Endothelial cell of umbilical vein (primary cell): Measurements from ENCODE around the gene NBL1. TPM values are rescaled to one million over a fixed set of nuclear protein-coding genes. Genes with fewer than 3 reads are reported as not detected.

Experiments used
- BruUV-seq: library from RNA; stranded (reverse); fragments of 400-500 nt; replicated peaks from 2 replicates; lab custom pipeline; 2021; lab: Mats Ljungman, UMichigan
- CTCF ChIA-PET: fragments of 300-600, 350-600 bp; sonication (Branson Sonifier 250); formaldehyde crosslinking; loops from one replicate; lab custom pipeline; 2021; ENCODE audit warnings: antibody characterized with exemption, inconsistent platforms; lab: Charles Lee
- POLR2A ChIA-PET: fragments of 300-600, 350-600 bp; sonication (Branson Sonifier 250); formaldehyde crosslinking; loops from one replicate; lab custom pipeline; 2021; ENCODE audit warnings: antibody characterized with exemption, inconsistent platforms; lab: Charles Lee
- DNase-seq: peaks from one replicate; pipeline ENCODE4 v3.0.0-alpha.2; 2011; ENCODE audit warnings: low read depth, low spot score
- FAIRE-seq: peaks from 2 replicates; lab custom pipeline; 2011; peaks lifted over from hg19 to GRCh38; lab: Jason Lieb, UNC
- H2AFZ ChIP-seq: 2 replicates; pipeline ENCODE4 v1.6.0; 2012; ENCODE audit warnings: low read depth, low read length, control low read depth, inconsistent platforms
- H3K27ac ChIP-seq: 2 replicates; pipeline ENCODE4 v1.5.1; 2011; ENCODE audit warnings: low read depth, mild to moderate bottlenecking, control low read depth, low read length, moderate library complexity; ENCODE audit not compliant: insufficient read depth
- H3K27me3 ChIP-seq, 2 experiments: 2 replicates each; pipeline versions ENCODE4 v1.6.0 to v1.6.1; 2011; ENCODE audit warnings: low read length in 2 of 2, mixed read lengths in 1 of 2; ENCODE audit not compliant: control insufficient read depth in 2 of 2, insufficient read depth in 2 of 2
- H3K36me3 ChIP-seq, 2 experiments: 2 replicates in 1 of 2; 3 replicates in 1 of 2; pipeline ENCODE4 v1.5.1; 2011; ENCODE audit warnings: low read length in 2 of 2, mild to moderate bottlenecking in 1 of 2, moderate library complexity in 1 of 2; ENCODE audit not compliant: control insufficient read depth in 2 of 2, insufficient read depth in 2 of 2; ENCODE audit errors: extremely low read depth in 1 of 2
- H3K4me1 ChIP-seq: 3 replicates; pipeline ENCODE4 v1.5.1; 2011; ENCODE audit warnings: mild to moderate bottlenecking, low read length; ENCODE audit not compliant: control insufficient read depth, insufficient read depth; ENCODE audit errors: extremely low read depth
- H3K4me2 ChIP-seq: 2 replicates; pipeline ENCODE4 v1.6.1; 2011; ENCODE audit warnings: low read length, control low read depth, mixed read lengths; ENCODE audit not compliant: insufficient read depth
- H3K4me3 ChIP-seq, 3 experiments: fragments of 200-600 bp in 1 of 3; sonication (generic), shearing (Covaris generic) in 1 of 3; replicated peaks in 1 of 3; 2 replicates each; pipeline ENCODE4 v1.5.1; 2011 to 2016; ENCODE audit warnings: control low read depth in 3 of 3, low read length in 3 of 3, mild to moderate bottlenecking in 2 of 3, inconsistent platforms in 1 of 3, low read depth in 1 of 3, moderate library complexity in 1 of 3; ENCODE audit not compliant: insufficient read depth in 1 of 3
- H3K79me2 ChIP-seq: 2 replicates; pipeline ENCODE4 v1.6.0; 2012; ENCODE audit warnings: low read length, inconsistent platforms; ENCODE audit not compliant: control insufficient read depth, insufficient read depth
- H3K9ac ChIP-seq: replicated peaks from 2 replicates; pipeline ENCODE3; 2011; ENCODE audit warnings: low read length, control low read depth; ENCODE audit not compliant: insufficient read depth; ENCODE audit errors: extremely low read depth
- H3K9me1 ChIP-seq: replicated peaks from 3 replicates; pipeline ENCODE4 v1.6.0; 2011; ENCODE audit warnings: mild to moderate bottlenecking, low read length; ENCODE audit not compliant: control insufficient read depth, insufficient read depth; ENCODE audit errors: extremely low read depth
- H3K9me3 ChIP-seq: replicated peaks from 2 replicates; pipeline ENCODE4 v1.5.1; 2012; ENCODE audit warnings: low read length, inconsistent platforms; ENCODE audit not compliant: control insufficient read depth, insufficient read depth
- H4K20me1 ChIP-seq: replicated peaks from 2 replicates; pipeline ENCODE3; 2011; ENCODE audit warnings: mild to moderate bottlenecking, low read length; ENCODE audit not compliant: control insufficient read depth, insufficient read depth; ENCODE audit errors: extremely low read depth
- EZH2 ChIP-seq: IDR thresholded peaks from 2 replicates; pipeline ENCODE4 v1.6.1; 2012; ENCODE audit warnings: borderline replicate concordance, low read depth, mild to moderate bottlenecking, moderate library complexity, low read length, inconsistent platforms; ENCODE audit not compliant: severe bottlenecking
- FOS ChIP-seq: IDR thresholded peaks from 2 replicates; pipeline ENCODE4 v1.6.1; 2011; ENCODE audit warnings: mild to moderate bottlenecking, low read length, moderate library complexity, borderline replicate concordance; ENCODE audit not compliant: insufficient read depth
- GATA2 ChIP-seq: IDR thresholded peaks from 2 replicates; pipeline ENCODE4 v1.7.0; 2011; ENCODE audit warnings: low read depth, mild to moderate bottlenecking, moderate library complexity, mixed read lengths, low read length; ENCODE audit not compliant: insufficient read length, insufficient read depth
- JUN ChIP-seq: IDR thresholded peaks from 2 replicates; pipeline ENCODE4 v1.6.1; 2011; ENCODE audit warnings: borderline replicate concordance, low read depth; ENCODE audit not compliant: insufficient read length, insufficient read depth
- MYC ChIP-seq: IDR thresholded peaks from one replicate; pipeline ENCODE4 v1.6.1; 2011; ENCODE audit warnings: mild to moderate bottlenecking, low read depth, low read length
- POLR2A ChIP-seq: IDR thresholded peaks from 2 replicates; pipeline ENCODE4 v1.6.1; 2012; ENCODE audit warnings: low read depth, mild to moderate bottlenecking, control low read depth, low read length
- POLR2AphosphoS5 ChIP-seq: IDR thresholded peaks from 2 replicates; pipeline ENCODE4 v1.6.1; 2012; ENCODE audit warnings: low read depth, mild to moderate bottlenecking, control low read depth, low read length, moderate library complexity; ENCODE audit not compliant: insufficient read depth
- dilution Hi-C: fragments of 300-500 bp; cut with MboI; formaldehyde crosslinking; loops from one replicate; pipeline ENCODE4 v1.15.0; 2019; ENCODE audit warnings: low sequenced_read_pairs; ENCODE audit not compliant: extremely low pct_ligation_motif_present
- intact Hi-C: fragments of 100-400 bp; cut with micrococcal nuclease; formaldehyde crosslinking; loops from one replicate; pipeline ENCODE4 v1.10.0; 2022
- polyA plus RNA-seq, 4 experiments: library from polyadenylated mRNA; depleted of rRNA in 3 of 4; stranded (reverse) in 3 of 4; unstranded in 1 of 4; fragments of >200 nt; gene quantifications; 2 replicates each; pipeline versions ENCODE4 v1.2.1 to v1.2.3, GENCODE V29; 2011 to 2012; ENCODE audit warnings: missing spikeins in 1 of 4
- total RNA-seq: library from RNA; stranded (reverse); gene quantifications from 2 replicates; pipeline ENCODE4 v1.2.3, GENCODE V29; 2021
- TF ChIP-seq, protein P1 (sequence below): IDR thresholded peaks from 2 replicates; pipeline ENCODE4 v1.6.1; 2011; ENCODE audit not compliant: insufficient read depth, insufficient read length
- TF ChIP-seq, protein P2 (sequence below), 2 donors: IDR thresholded peaks; 1 replicate in 1 of 2; 2 replicates in 1 of 2; pipeline ENCODE4 v1.5.1; 2011; ENCODE audit warnings: low read length in 2 of 2, mild to moderate bottlenecking in 2 of 2, moderate library complexity in 2 of 2, control low read depth in 1 of 2, inconsistent platforms in 1 of 2, low read depth in 1 of 2; ENCODE audit not compliant: insufficient read depth in 1 of 2; ENCODE audit errors: extremely low read depth in 1 of 2

NBL1 gene
- total and polyA plus RNA-seq, 2 donors (not counting 3 experiments of a cell fraction or from before 2014, with no cell fraction given), result 36.2 to 40.5 TPM

DNA sequence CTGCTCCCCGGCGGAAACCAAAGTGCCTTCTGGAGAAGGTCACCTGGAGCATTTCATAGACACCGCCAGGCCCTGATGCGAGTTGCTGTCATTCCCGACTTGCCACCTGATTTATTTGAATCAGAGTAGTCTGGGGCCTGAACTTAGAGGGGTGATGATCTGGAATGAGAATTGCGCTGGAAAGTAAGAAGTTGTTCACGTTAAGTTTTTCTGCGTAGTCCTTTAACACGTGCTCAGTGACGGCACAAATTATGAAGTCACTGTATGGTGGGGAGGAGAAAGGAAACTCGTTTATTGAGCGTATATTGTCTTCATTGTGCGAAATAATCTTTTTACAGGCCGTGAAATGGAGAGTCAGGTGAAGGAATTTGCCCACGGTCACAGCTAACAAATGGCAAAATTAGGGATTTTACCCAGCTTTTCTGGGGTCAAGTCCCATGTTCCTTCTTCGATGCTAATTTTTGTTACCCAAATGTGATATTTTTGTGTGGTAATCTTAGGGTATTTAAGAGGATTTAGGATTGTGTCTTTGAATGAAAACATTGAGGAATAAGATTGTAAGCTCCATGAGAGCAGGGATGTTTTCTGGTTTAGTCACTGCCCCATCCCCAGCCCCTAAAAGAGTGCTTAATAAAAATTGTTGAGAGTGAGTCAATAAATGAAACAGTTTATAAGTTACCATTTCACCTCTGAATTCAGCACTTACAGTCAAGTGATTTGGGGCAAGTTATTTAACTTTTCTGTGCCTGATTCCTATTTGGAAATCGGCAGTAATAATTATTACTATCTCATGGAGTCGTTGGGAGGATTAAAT, 46.4 kb upstream of the NBL1 start:
- H3K9me3 ChIP-seq, result no peaks in the 10 kb centered on the region
- peak overlapping the region; percentile 96 for H3K27ac ChIP-seq
- H3K4me3 ChIP-seq, result peak overlapping the region; percentile 73 to 98 (median 91)
- dilution Hi-C loops, result no loop called here
- H2AFZ ChIP-seq, result peak overlapping the region; percentile 77
- H3K27me3 ChIP-seq, result peaks cover 0 to 2% of the 10 kb centered on the region in 2 experiments
- FAIRE-seq (peak; percentile 48), DNase-seq (peak; percentile 66)
- intact Hi-C loops, result loop anchor here (10.0 kb wide), 1 partner anchor 343 kb away; the partner anchor contains the start of genes EMC1 and MRTO4
- peaks cover 12% of the 10 kb centered on the region for H3K4me1 ChIP-seq
- ChIA-PET CTCF (interaction anchor here (0.5 to 1.4 kb wide), 12 partner anchors 8 to 207 kb away, joined by 3 to 6 read pairs (median 4); partner anchors contain the start of gene NBL1), POLR2A (interaction anchor here (0.7 kb wide), 2 partner anchors 46 to 112 kb away, joined by 3 to 4 read pairs; partner anchors contain the start of gene CAPZB)
- TF ChIP-seq FOS, result no peak
- no peak for TF ChIP-seq EZH2
- no peak for TF ChIP-seq JUN
- no peak for TF ChIP-seq GATA2
- TF ChIP-seq, protein P1, sequence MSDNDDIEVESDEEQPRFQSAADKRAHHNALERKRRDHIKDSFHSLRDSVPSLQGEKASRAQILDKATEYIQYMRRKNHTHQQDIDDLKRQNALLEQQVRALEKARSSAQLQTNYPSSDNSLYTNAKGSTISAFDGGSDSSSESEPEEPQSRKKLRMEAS, result peak; percentile 85
- H3K79me2 ChIP-seq, result peaks cover 56% of the 10 kb centered on the region
- TSS peak; percentile 66 for BruUV-seq
- peak overlapping the region; percentile 99 for H3K4me2 ChIP-seq
- no peaks in the 10 kb centered on the region for H4K20me1 ChIP-seq
- H3K9ac ChIP-seq, result peak overlapping the region; percentile 98
- no peaks in the 10 kb centered on the region for H3K36me3 ChIP-seq
- H3K9me1 ChIP-seq, result no peaks in the 10 kb centered on the region

DNA sequence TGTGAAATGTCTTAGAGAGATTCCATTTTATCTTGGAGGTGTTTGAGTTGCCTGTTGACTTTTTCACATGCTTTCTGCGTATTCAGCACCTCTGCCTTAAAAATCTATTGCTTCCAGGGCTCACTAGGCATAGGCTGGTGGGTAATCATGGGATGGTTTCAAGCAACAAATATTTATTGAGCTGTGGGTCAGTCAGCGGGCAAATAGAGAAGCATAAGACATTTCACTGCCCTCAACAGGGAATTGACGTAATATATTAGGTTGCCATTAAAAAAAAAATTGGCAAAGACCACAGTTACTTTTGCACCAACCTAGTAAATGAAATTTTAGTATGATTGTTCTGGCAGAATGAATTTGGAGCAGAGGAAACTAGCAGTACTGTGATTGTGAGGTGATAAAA, 44.3 kb upstream of the NBL1 start:
- no peak overlapping the region for H3K4me2 ChIP-seq
- no peaks in the 10 kb centered on the region for H3K36me3 ChIP-seq
- DNase-seq (no peak), FAIRE-seq (no peak)
- CTCF ChIA-PET, result no interaction called here
- POLR2A ChIA-PET, result no interaction called here
- H3K9me1 ChIP-seq, result no peaks in the 10 kb centered on the region
- H3K9ac ChIP-seq, result no peak overlapping the region
- TF ChIP-seq GATA2, result no peak
- TF ChIP-seq, protein P1, result no peak
- no peak for TF ChIP-seq FOS
- TF ChIP-seq, protein P2, sequence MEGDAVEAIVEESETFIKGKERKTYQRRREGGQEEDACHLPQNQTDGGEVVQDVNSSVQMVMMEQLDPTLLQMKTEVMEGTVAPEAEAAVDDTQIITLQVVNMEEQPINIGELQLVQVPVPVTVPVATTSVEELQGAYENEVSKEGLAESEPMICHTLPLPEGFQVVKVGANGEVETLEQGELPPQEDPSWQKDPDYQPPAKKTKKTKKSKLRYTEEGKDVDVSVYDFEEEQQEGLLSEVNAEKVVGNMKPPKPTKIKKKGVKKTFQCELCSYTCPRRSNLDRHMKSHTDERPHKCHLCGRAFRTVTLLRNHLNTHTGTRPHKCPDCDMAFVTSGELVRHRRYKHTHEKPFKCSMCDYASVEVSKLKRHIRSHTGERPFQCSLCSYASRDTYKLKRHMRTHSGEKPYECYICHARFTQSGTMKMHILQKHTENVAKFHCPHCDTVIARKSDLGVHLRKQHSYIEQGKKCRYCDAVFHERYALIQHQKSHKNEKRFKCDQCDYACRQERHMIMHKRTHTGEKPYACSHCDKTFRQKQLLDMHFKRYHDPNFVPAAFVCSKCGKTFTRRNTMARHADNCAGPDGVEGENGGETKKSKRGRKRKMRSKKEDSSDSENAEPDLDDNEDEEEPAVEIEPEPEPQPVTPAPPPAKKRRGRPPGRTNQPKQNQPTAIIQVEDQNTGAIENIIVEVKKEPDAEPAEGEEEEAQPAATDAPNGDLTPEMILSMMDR (IDR thresholded peaks at IDR 0.05; ENCODE audit: extremely low read depth in 1 of 2, insufficient read depth in 1 of 2, low read depth in 1 of 2, low read length in 2 of 2), result no peak
- no peak for TF ChIP-seq POLR2A
- TF ChIP-seq MYC, result no peak
- TF ChIP-seq EZH2, result no peak
- TF ChIP-seq JUN, result no peak
- TF ChIP-seq POLR2AphosphoS5, result no peak
- H2AFZ ChIP-seq, result no peak overlapping the region
- no peaks in the 10 kb centered on the region for H3K9me3 ChIP-seq
- no peak overlapping the region for H3K27ac ChIP-seq
- no TSS peak for BruUV-seq
- no peaks in the 10 kb centered on the region for H4K20me1 ChIP-seq
- dilution Hi-C loops (no loop called here), intact Hi-C loops (loop anchor here (10.0 kb wide), 1 partner anchor 345 kb away; the partner anchor contains the start of genes EMC1 and MRTO4)
- H3K4me3 ChIP-seq, result no peak overlapping the region
- peaks cover 12% of the 10 kb centered on the region for H3K4me1 ChIP-seq
- H3K79me2 ChIP-seq, result peaks cover 77% of the 10 kb centered on the region
- no peaks in the 10 kb centered on the region for H3K27me3 ChIP-seq
